Measurements from ENCODE around the gene IL1RAPL1.

IL1RAPL1 gene

DNA sequence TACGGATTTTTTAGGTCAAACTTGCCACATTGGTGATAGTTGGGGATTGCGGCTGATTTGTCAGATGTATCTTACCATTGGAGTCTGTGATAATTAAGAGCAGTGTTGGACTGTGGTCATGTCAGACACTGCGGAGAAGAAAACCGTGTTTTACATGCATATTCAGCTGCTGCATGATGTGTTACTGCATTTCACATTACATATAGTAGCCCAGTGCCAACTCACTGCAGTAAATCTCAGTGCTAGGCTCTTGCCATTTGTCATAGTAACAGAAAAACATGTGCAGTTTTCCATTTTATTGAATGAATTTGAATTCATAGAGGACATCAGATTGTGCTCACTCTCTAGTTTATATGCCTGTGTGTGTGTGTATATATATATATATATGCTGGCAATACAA is 543.7 kb downstream of the IL1RAPL1 start:
- H3K4me1 ChIP-seq (ENCODE audit: insufficient read depth, low read length) = no peaks in the 10 kb centered on the region
- H3K27me3 ChIP-seq (ENCODE audit: insufficient read depth, low read length) = no peaks in the 10 kb centered on the region

GRCh38 chrX:29136904-29137303 is 549.7 kb downstream of the IL1RAPL1 start:
- no peaks in the 10 kb centered on the region for H3K27me3 ChIP-seq (ENCODE audit: insufficient read depth, low read length)

More for the DNA sequence above, 543.7 kb downstream of the IL1RAPL1 start:
- Histone ChIP-seq H3K4me3 (ENCODE audit: low read length) (no peak overlapping the region), H2AFZ (ENCODE audit: low read depth, low read length) (no peak overlapping the region), H3K9me3 (ENCODE audit: low read length) (no peaks in the 10 kb centered on the region), H3K36me3 (ENCODE audit: insufficient read depth, low read length) (no peaks in the 10 kb centered on the region)

GRCh38 chrX:29138003-29138402 is 550.8 kb downstream of the IL1RAPL1 start:
- no peaks in the 10 kb centered on the region for H3K27me3 ChIP-seq (ENCODE audit: insufficient read depth, low read length)

More at GRCh38 chrX:29136904-29137303, 549.7 kb downstream of the IL1RAPL1 start:
- Histone ChIP-seq H3K36me3 (ENCODE audit: insufficient read depth, low read length) (no peaks in the 10 kb centered on the region), H3K9me3 (ENCODE audit: low read length) (no peaks in the 10 kb centered on the region), H3K4me1 (ENCODE audit: insufficient read depth, low read length) (no peaks in the 10 kb centered on the region), H3K4me3 (ENCODE audit: low read length) (no peak overlapping the region), H2AFZ (ENCODE audit: low read depth, low read length) (no peak overlapping the region)

GRCh38 chrX:29143356-29143755 is 556.1 kb downstream of the IL1RAPL1 start:
- H3K36me3 ChIP-seq (ENCODE audit: insufficient read depth, low read length) = no peaks in the 10 kb centered on the region
- no peak overlapping the region for H2AFZ ChIP-seq (ENCODE audit: low read depth, low read length)
- no peaks in the 10 kb centered on the region for H3K9me3 ChIP-seq (ENCODE audit: low read length)
- no peaks in the 10 kb centered on the region for H3K4me1 ChIP-seq (ENCODE audit: insufficient read depth, low read length)
- H3K27me3 ChIP-seq (ENCODE audit: insufficient read depth, low read length) = no peaks in the 10 kb centered on the region
- H3K4me3 ChIP-seq (ENCODE audit: low read length) = no peak overlapping the region

More at GRCh38 chrX:29138003-29138402, 550.8 kb downstream of the IL1RAPL1 start:
- Histone ChIP-seq H3K4me1 (ENCODE audit: insufficient read depth, low read length) (no peaks in the 10 kb centered on the region), H3K9me3 (ENCODE audit: low read length) (no peaks in the 10 kb centered on the region), H3K4me3 (ENCODE audit: low read length) (no peak overlapping the region), H3K36me3 (ENCODE audit: insufficient read depth, low read length) (no peaks in the 10 kb centered on the region), H2AFZ (ENCODE audit: low read depth, low read length) (no peak overlapping the region)

DNA sequence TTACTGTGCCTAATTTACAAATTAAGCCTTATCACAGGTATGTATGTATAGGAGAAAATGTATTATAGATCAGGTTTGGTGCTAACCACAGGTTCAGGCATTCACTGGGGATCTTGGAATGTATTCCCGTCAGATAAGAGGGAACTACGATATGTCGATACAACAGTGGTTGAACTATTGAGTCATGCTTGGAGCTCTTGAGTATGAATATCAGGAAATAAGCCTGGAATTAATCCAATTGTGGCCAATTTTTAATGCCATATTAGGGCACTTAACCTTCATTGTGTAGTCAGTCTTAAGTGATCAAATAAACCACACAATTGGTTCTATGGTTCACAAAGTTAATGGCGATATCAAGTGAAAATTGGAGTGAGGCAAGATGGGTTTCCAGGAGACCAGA is 556.5 kb downstream of the IL1RAPL1 start:
- no peaks in the 10 kb centered on the region for H3K27me3 ChIP-seq (ENCODE audit: insufficient read depth, low read length)
- no peak overlapping the region for H3K4me3 ChIP-seq (ENCODE audit: low read length)
- no peak overlapping the region for H2AFZ ChIP-seq (ENCODE audit: low read depth, low read length)
- H3K4me1 ChIP-seq (ENCODE audit: insufficient read depth, low read length) = no peaks in the 10 kb centered on the region
- no peaks in the 10 kb centered on the region for H3K9me3 ChIP-seq (ENCODE audit: low read length)
- no peaks in the 10 kb centered on the region for H3K36me3 ChIP-seq (ENCODE audit: insufficient read depth, low read length)

DNA sequence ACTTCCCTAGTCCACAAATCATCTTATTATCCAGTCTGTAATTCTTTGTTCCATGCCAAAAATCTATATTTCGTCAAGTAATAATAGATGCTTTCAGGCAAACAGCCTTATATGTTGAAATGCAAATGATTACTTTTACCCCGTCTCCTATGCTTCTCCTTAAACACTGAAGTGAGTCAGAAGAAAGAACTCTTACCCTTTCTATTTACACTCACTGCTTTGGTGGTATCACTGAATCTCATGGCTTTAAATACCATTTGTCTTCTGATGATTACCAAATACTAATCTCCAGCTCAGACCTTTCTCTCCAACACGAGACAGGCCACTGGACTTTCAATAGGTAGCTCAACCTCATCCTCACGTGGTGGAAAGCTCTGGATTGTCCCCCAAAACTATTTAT is 558.1 kb downstream of the IL1RAPL1 start:
- Histone ChIP-seq H3K4me3 (ENCODE audit: low read length) (no peak overlapping the region), H3K36me3 (ENCODE audit: insufficient read depth, low read length) (no peaks in the 10 kb centered on the region), H2AFZ (ENCODE audit: low read depth, low read length) (no peak overlapping the region), H3K4me1 (ENCODE audit: insufficient read depth, low read length) (no peaks in the 10 kb centered on the region), H3K9me3 (ENCODE audit: low read length) (no peaks in the 10 kb centered on the region), H3K27me3 (ENCODE audit: insufficient read depth, low read length) (no peaks in the 10 kb centered on the region)

GRCh38 chrX:29148511-29148910 is 561.3 kb downstream of the IL1RAPL1 start:
- Histone ChIP-seq H3K4me3 (ENCODE audit: low read length) (no peak overlapping the region), H3K9me3 (ENCODE audit: low read length) (no peaks in the 10 kb centered on the region), H2AFZ (ENCODE audit: low read depth, low read length) (no peak overlapping the region), H3K4me1 (ENCODE audit: insufficient read depth, low read length) (no peaks in the 10 kb centered on the region), H3K27me3 (ENCODE audit: insufficient read depth, low read length) (no peaks in the 10 kb centered on the region), H3K36me3 (ENCODE audit: insufficient read depth, low read length) (no peaks in the 10 kb centered on the region)

GRCh38 chrX:29155286-29155685 is 568.0 kb downstream of the IL1RAPL1 start:
- no peak overlapping the region for H2AFZ ChIP-seq (ENCODE audit: low read depth, low read length)
- no peak overlapping the region for H3K4me3 ChIP-seq (ENCODE audit: low read length)
- no peaks in the 10 kb centered on the region for H3K4me1 ChIP-seq (ENCODE audit: insufficient read depth, low read length)
- no peaks in the 10 kb centered on the region for H3K27me3 ChIP-seq (ENCODE audit: insufficient read depth, low read length)
- H3K9me3 ChIP-seq (ENCODE audit: low read length) = no peaks in the 10 kb centered on the region
- H3K36me3 ChIP-seq (ENCODE audit: insufficient read depth, low read length) = no peaks in the 10 kb centered on the region

DNA sequence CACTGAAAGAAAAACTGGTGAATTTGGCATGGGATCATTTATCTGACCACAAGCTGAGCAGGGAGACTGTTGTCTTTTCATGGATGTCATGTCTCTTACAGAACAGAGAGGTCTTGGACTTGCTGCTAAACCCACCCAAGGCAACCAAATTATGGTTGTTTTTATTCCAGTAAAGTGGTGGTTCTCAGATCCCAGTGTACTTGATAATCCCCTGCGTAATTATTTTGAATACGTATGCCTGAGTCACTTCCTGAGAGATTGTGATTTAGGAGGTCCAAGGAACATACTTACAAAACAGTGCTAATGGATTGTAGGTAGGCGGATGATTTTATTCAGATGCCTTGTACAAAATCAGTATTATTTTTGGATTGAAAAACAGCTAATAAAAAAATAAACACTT is 585.6 kb downstream of the IL1RAPL1 start:
- H3K9me3 ChIP-seq (ENCODE audit: low read length) = no peaks in the 10 kb centered on the region
- H2AFZ ChIP-seq (ENCODE audit: low read depth, low read length) = no peak overlapping the region
- no peaks in the 10 kb centered on the region for H3K36me3 ChIP-seq (ENCODE audit: insufficient read depth, low read length)
- H3K4me1 ChIP-seq (ENCODE audit: insufficient read depth, low read length) = no peaks in the 10 kb centered on the region
- no peak overlapping the region for H3K4me3 ChIP-seq (ENCODE audit: low read length)
- H3K27me3 ChIP-seq (ENCODE audit: insufficient read depth, low read length) = no peaks in the 10 kb centered on the region

DNA sequence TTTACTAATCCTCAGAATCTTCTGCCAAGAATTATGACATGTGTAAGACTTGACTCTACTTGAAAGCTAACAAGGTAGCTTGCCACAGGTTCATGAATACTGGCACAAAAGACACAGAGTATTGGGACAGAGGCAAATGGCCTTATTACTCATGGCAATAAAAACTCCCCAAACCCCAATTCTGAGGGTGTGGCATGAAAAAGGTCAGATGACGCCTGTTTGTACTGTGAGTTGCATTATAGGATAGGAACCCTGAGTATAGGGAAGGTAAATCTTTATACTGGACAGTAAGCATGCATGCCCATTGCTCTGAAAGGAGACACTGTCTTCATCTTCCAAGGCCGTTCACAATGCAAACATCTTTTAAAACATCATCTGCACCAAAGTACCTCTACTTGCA is 600.0 kb downstream of the IL1RAPL1 start:
- H3K27me3 ChIP-seq (ENCODE audit: insufficient read depth, low read length) = no peaks in the 10 kb centered on the region
- no peak overlapping the region for H3K4me3 ChIP-seq (ENCODE audit: low read length)
- no peaks in the 10 kb centered on the region for H3K9me3 ChIP-seq (ENCODE audit: low read length)
- no peaks in the 10 kb centered on the region for H3K36me3 ChIP-seq (ENCODE audit: insufficient read depth, low read length)
- peaks cover under 1% of the 10 kb centered on the region for H3K4me1 ChIP-seq (ENCODE audit: insufficient read depth, low read length)
- no peak overlapping the region for H2AFZ ChIP-seq (ENCODE audit: low read depth, low read length)

- H3K27me3 ChIP-seq (ENCODE audit: insufficient read depth, low read length) = no peaks in the 10 kb centered on the region
- H2AFZ ChIP-seq (ENCODE audit: low read depth, low read length) = no peak overlapping the region
- H3K4me3 ChIP-seq (ENCODE audit: low read length) = no peak overlapping the region
- H3K9me3 ChIP-seq (ENCODE audit: low read length) = no peaks in the 10 kb centered on the region
- no peaks in the 10 kb centered on the region for H3K36me3 ChIP-seq (ENCODE audit: insufficient read depth, low read length)
- no peaks in the 10 kb centered on the region for H3K4me1 ChIP-seq (ENCODE audit: insufficient read depth, low read length)
These were observed 609.3 kb downstream of the IL1RAPL1 start for GRCh38 chrX:29196501-29196900.

- Histone ChIP-seq H2AFZ (ENCODE audit: low read depth, low read length) (no peak overlapping the region), H3K4me3 (ENCODE audit: low read length) (no peak overlapping the region), H3K4me1 (ENCODE audit: insufficient read depth, low read length) (no peaks in the 10 kb centered on the region), H3K9me3 (ENCODE audit: low read length) (no peaks in the 10 kb centered on the region), H3K36me3 (ENCODE audit: insufficient read depth, low read length) (no peaks in the 10 kb centered on the region), H3K27me3 (ENCODE audit: insufficient read depth, low read length) (no peaks in the 10 kb centered on the region)
These were observed 628.0 kb downstream of the IL1RAPL1 start for GRCh38 chrX:29215251-29215650.

GRCh38 chrX:29225670-29226069 is 638.4 kb downstream of the IL1RAPL1 start:
- no peak overlapping the region for H3K4me3 ChIP-seq (ENCODE audit: low read length)
- H3K9me3 ChIP-seq (ENCODE audit: low read length) = no peaks in the 10 kb centered on the region
- no peaks in the 10 kb centered on the region for H3K27me3 ChIP-seq (ENCODE audit: insufficient read depth, low read length)
- H3K4me1 ChIP-seq (ENCODE audit: insufficient read depth, low read length) = no peaks in the 10 kb centered on the region
- H3K36me3 ChIP-seq (ENCODE audit: insufficient read depth, low read length) = no peaks in the 10 kb centered on the region
- H2AFZ ChIP-seq (ENCODE audit: low read depth, low read length) = no peak overlapping the region

DNA sequence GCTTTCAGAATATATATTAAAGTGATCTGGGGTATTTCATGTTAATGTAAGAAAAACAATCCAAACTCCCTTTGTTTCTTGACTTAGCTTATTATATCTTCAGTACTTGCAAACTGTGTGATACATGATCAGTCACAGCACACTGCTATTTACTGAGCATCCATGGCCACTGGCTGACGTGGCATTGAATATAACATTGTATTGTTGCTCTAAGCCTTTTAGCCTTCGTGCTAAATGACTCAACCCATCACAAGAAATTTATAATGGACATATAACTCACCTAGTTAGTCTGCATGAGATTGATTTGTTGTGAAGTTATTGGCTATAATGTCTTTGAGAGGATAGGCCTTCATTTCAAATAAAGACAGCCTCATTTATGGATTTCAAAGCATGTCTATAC is 642.6 kb downstream of the IL1RAPL1 start:
- Histone ChIP-seq H3K36me3 (ENCODE audit: insufficient read depth, low read length) (no peaks in the 10 kb centered on the region), H3K9me3 (ENCODE audit: low read length) (no peaks in the 10 kb centered on the region), H3K27me3 (ENCODE audit: insufficient read depth, low read length) (no peaks in the 10 kb centered on the region), H3K4me3 (ENCODE audit: low read length) (no peak overlapping the region), H2AFZ (ENCODE audit: low read depth, low read length) (no peak overlapping the region), H3K4me1 (ENCODE audit: insufficient read depth, low read length) (no peaks in the 10 kb centered on the region)
